Measurements from ENCODE around the gene YWHAQ. TPM values are rescaled to one million over a fixed set of nuclear protein-coding genes. Genes with fewer than 3 reads are reported as not detected.
A peak's percentile ranks its signal among the peaks of the same experiment; 100 is the strongest.

YWHAQ gene
- total and polyA plus RNA-seq, 9 of the 15 experiments (the other 6 are each of a cell fraction or from before 2014, with no cell fraction given): 63.1 to 359 (median 203) TPM

DNA sequence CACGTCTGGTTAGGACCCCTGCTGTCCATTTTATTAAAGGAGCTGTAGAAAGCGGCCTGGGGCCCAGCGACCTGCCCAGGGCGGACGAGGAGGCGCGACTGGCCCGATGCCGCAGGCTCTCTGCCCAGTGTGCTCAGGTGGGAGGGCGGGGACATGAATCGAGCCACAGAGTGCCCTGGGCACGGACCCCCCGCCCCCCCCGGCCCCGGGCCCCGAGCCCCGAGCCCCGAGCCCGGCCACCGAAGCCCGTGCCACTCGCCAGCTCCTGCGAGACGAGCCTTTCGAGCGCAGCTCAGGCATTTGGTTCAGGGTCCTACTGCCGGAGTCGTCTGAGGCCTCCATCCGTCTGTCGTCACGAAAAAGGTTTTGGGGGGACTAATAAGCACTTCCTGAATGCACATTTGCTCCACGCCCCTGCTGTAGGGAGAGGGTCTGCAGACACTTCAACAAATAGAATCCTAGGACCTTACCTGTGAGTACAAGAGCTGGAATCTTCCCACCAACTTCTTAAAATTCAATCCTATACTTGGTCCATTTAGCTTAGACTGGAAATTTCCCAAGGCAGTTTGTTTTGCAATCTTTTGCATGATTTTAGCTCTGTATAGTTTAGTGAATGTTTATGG, 74.6 kb downstream of the YWHAQ start (continued):
- TF ChIP-seq, protein P1, sequence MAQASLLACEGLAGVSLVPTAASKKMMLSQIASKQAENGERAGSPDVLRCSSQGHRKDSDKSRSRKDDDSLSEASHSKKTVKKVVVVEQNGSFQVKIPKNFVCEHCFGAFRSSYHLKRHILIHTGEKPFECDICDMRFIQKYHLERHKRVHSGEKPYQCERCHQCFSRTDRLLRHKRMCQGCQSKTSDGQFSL (CRISPR knock-in tag; IDR thresholded peaks at IDR 0.05): no peak
- TF ChIP-seq, protein P1 (tag; IDR thresholded peaks at IDR 0.05): peak in 1 of 2 experiments; percentile 67; a peak in 1 of 4 replicates
- TF ChIP-seq TBP (optimal IDR thresholded peaks at IDR 0.05; ENCODE audit: low read depth, low read length) (no peak), SRSF7 (optimal IDR thresholded peaks at IDR 0.05; ENCODE audit: low read depth, low read length) (no peak), FOXK2 (conservative IDR thresholded peaks at IDR 0.05 in 1 of 2, IDR thresholded peaks at IDR 0.05 in 1 of 2; ENCODE audit: low read depth in 2 of 2) (no peak), MAZ (CRISPR knock-in tag; conservative IDR thresholded peaks at IDR 0.05 in 1 of 2, IDR thresholded peaks at IDR 0.05 in 1 of 2) (0 out of 4 replicates have a peak, but pooled peaks of 1 of the 2 experiments have one; percentile 39), PRMT5 (CRISPR knock-in tag; IDR thresholded peaks at IDR 0.05) (no peak), CEBPB (tag; IDR thresholded peaks at IDR 0.05) (peak; percentile 55), PHB (CRISPR knock-in tag; IDR thresholded peaks at IDR 0.05) (0 out of 2 replicates have a peak, but pooled peaks have one; percentile 42), ZBTB17 (CRISPR knock-in tag; IDR thresholded peaks at IDR 0.05) (no peak), CXXC5 (CRISPR knock-in tag; IDR thresholded peaks at IDR 0.05) (peak; percentile 10; the same call in 1 of the 2 replicates), U2AF1 (optimal IDR thresholded peaks at IDR 0.05; ENCODE audit: low read depth, low read length) (no peak), HEY1 (CRISPR knock-in tag; IDR thresholded peaks at IDR 0.05; ENCODE audit: borderline replicate concordance) (no peak), FUS (optimal IDR thresholded peaks at IDR 0.05; ENCODE audit: low read depth, low read length) (peak; percentile 2), CBX8 (IDR thresholded peaks at IDR 0.05; ENCODE audit: borderline replicate concordance, extremely low read depth, low read depth, low read length, poor library complexity, severe bottlenecking) (no peak), CREBBP (IDR thresholded peaks at IDR 0.05; ENCODE audit: low read depth, low read length) (no peak), GATAD2A (IDR thresholded peaks at IDR 0.05) (0 out of 2 replicates have a peak, but pooled peaks have one; percentile 49)
- TF ChIP-seq, protein P2, sequence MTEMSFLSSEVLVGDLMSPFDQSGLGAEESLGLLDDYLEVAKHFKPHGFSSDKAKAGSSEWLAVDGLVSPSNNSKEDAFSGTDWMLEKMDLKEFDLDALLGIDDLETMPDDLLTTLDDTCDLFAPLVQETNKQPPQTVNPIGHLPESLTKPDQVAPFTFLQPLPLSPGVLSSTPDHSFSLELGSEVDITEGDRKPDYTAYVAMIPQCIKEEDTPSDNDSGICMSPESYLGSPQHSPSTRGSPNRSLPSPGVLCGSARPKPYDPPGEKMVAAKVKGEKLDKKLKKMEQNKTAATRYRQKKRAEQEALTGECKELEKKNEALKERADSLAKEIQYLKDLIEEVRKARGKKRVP (CRISPR knock-in tag; IDR thresholded peaks at IDR 0.05): 0 out of 2 replicates have a peak, but pooled peaks have one; percentile 20
- TF ChIP-seq, protein P3, sequence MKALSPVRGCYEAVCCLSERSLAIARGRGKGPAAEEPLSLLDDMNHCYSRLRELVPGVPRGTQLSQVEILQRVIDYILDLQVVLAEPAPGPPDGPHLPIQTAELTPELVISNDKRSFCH (CRISPR knock-in tag; IDR thresholded peaks at IDR 0.05): no peak
- TF ChIP-seq, protein P3 (tag; IDR thresholded peaks at IDR 0.05): no peak
- TF ChIP-seq, protein P4, sequence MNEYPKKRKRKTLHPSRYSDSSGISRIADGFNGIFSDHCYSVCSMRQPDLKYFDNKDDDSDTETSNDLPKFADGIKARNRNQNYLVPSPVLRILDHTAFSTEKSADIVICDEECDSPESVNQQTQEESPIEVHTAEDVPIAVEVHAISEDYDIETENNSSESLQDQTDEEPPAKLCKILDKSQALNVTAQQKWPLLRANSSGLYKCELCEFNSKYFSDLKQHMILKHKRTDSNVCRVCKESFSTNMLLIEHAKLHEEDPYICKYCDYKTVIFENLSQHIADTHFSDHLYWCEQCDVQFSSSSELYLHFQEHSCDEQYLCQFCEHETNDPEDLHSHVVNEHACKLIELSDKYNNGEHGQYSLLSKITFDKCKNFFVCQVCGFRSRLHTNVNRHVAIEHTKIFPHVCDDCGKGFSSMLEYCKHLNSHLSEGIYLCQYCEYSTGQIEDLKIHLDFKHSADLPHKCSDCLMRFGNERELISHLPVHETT (CRISPR knock-in tag; conservative IDR thresholded peaks at IDR 0.05 in 1 of 2, IDR thresholded peaks at IDR 0.05 in 1 of 2): peak in 1 of 2 experiments; percentile 72; a peak in 2 of 4 replicates
- TF ChIP-seq, protein P5, sequence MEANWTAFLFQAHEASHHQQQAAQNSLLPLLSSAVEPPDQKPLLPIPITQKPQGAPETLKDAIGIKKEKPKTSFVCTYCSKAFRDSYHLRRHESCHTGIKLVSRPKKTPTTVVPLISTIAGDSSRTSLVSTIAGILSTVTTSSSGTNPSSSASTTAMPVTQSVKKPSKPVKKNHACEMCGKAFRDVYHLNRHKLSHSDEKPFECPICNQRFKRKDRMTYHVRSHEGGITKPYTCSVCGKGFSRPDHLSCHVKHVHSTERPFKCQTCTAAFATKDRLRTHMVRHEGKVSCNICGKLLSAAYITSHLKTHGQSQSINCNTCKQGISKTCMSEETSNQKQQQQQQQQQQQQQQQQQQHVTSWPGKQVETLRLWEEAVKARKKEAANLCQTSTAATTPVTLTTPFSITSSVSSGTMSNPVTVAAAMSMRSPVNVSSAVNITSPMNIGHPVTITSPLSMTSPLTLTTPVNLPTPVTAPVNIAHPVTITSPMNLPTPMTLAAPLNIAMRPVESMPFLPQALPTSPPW (CRISPR knock-in tag; IDR thresholded peaks at IDR 0.05): peak; percentile 40

All from K562 (cell line).